HCT116 (cell line): Measurements from ENCODE around the gene VMP1.
"Not testable (repeated sequence)": the region's sequence is repeated elsewhere in the genome, so short reads cannot be mapped to it uniquely, and the experiment has no call there.

Experiments
- CBX3 ChIP-seq: IDR thresholded peaks from 2 replicates; pipeline ENCODE4 v1.6.1; 2012; ENCODE audit warnings: low read depth
- CEBPB ChIP-seq: IDR thresholded peaks from 2 replicates; pipeline ENCODE4 v1.6.1; 2012; ENCODE audit warnings: low read depth
- EZH2phosphoT487 ChIP-seq: fragments of 200-600 bp; IDR thresholded peaks from 2 replicates; pipeline ENCODE4 v1.6.1; 2018; ENCODE audit warnings: antibody characterized with exemption, borderline replicate concordance
- POLR2A ChIP-seq: IDR thresholded peaks from 2 replicates; pipeline ENCODE4 v1.7.0; 2011; ENCODE audit warnings: borderline replicate concordance; ENCODE audit not compliant: insufficient read depth, insufficient read length; ENCODE audit errors: extremely low read depth
- POLR2AphosphoS5 ChIP-seq: IDR thresholded peaks from 2 replicates; pipeline ENCODE4 v1.6.1; 2011; ENCODE audit warnings: mild to moderate bottlenecking, low read depth, low read length, moderate library complexity
- RAD21 ChIP-seq: IDR thresholded peaks from 2 replicates; pipeline ENCODE4 v1.6.1; 2012; ENCODE audit warnings: low read depth, mild to moderate bottlenecking
- SP1 ChIP-seq: IDR thresholded peaks from 2 replicates; pipeline ENCODE4 v1.6.1; 2012; ENCODE audit warnings: low read depth
- ZNF274 ChIP-seq: fragments of 200-500 bp; sonication (Bioruptor generic); IDR thresholded peaks from 2 replicates; pipeline ENCODE4 v1.6.1; 2014; ENCODE audit warnings: mild to moderate bottlenecking, low read depth, low read length, inconsistent platforms
- TF ChIP-seq, protein P1 (sequence below), 3 experiments: fragments of 200-600 bp in 1 of 3; sonication (generic) in 1 of 3; IDR thresholded peaks in 2 of 3; conservative IDR thresholded peaks in 1 of 3; 2 replicates each; pipeline ENCODE4 v1.5.1; 2012 to 2017; ENCODE audit warnings: low read depth in 2 of 3, low read length in 2 of 3, antibody characterized with exemption in 1 of 3, borderline replicate concordance in 1 of 3, control low read depth in 1 of 3, mild to moderate bottlenecking in 1 of 3, mixed read lengths in 1 of 3, mixed run types in 1 of 3, moderate library complexity in 1 of 3; ENCODE audit not compliant: insufficient read depth in 1 of 3

- not testable (repeated sequence) for TF ChIP-seq POLR2AphosphoS5, CEBPB, POLR2A, SP1, RAD21, ZNF274, CBX3, EZH2phosphoT487
- TF ChIP-seq, protein P1, sequence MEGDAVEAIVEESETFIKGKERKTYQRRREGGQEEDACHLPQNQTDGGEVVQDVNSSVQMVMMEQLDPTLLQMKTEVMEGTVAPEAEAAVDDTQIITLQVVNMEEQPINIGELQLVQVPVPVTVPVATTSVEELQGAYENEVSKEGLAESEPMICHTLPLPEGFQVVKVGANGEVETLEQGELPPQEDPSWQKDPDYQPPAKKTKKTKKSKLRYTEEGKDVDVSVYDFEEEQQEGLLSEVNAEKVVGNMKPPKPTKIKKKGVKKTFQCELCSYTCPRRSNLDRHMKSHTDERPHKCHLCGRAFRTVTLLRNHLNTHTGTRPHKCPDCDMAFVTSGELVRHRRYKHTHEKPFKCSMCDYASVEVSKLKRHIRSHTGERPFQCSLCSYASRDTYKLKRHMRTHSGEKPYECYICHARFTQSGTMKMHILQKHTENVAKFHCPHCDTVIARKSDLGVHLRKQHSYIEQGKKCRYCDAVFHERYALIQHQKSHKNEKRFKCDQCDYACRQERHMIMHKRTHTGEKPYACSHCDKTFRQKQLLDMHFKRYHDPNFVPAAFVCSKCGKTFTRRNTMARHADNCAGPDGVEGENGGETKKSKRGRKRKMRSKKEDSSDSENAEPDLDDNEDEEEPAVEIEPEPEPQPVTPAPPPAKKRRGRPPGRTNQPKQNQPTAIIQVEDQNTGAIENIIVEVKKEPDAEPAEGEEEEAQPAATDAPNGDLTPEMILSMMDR (IDR thresholded peaks at IDR 0.05 in 2 of 3, conservative IDR thresholded peaks at IDR 0.05 in 1 of 3; ENCODE audit: borderline replicate concordance in 1 of 3, insufficient read depth in 1 of 3, low read depth in 2 of 3, low read length in 2 of 3) = not testable (repeated sequence)
Measured at GRCh38 chr17:59780548-59780947, 73.1 kb downstream of the VMP1 start.
